ENCODE results near the gene BBX.

The BBX gene

DNA sequence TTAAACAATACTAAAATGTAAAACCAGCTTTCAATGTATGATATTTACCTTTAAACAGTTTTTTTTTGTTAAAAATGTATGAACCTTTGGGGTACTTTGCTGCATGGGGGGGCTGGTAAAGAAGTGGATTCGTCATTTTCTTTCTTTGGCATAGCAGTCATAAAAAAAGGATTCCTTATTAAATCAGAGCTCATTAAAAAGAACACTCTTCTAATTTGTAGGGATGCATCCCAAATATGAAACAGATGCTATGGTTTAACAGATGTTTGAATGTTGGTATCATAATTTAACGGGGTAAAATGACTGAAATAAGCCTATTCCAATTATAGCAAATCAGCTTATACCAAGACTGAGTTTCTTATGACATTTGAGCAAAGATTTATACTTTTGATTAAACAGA, 234.4 kb downstream of the BBX start:
- DNase-seq: no peak

DNA sequence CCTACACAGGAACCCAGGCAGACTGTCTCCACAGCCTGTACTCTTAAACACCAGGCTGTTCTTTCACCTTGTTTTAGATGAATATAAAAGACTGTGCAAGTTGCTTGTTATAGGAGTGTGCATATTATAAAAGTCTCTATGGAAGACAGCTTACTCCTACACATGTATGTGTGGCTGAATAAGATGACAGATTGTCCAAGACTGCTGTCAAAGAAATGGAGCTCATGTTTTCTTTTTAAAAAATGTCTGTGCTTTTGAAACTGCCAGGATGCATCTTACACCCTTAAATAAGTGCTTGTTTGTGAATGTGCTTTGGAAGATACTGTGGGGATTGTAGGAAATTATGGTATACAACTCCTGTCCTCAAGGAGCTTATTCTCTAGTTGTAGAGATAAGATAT, 237.4 kb downstream of the BBX start:
- no peak for DNase-seq

DNA sequence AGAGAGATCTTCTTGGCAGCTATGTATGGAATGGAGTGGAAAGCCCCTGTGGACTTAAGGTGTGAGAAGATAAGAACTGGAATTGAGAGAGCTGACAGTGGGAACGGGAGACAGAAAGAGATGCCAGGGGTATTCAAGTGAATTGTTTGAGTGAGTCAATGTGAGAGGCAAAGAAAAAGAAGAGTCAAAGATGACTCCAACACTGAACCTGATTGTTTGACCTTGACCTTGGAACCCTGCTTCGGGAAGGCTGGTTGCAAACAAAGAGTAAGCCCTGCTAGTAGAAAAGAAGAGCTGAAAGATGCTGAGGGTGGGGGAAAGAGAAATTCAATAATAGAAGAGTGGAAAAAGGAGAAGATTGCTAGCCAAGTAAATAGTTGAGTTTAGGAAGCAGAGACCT, 238.6 kb downstream of the BBX start:
- DNase-seq: no peak

- DNase-seq: no peak
Observed at GRCh38 chr3:107765524-107765923, 242.8 kb downstream of the BBX start.

GRCh38 chr3:107767897-107768605, 245.3 kb downstream of the BBX start:
- DNase-seq: no peak

DNA sequence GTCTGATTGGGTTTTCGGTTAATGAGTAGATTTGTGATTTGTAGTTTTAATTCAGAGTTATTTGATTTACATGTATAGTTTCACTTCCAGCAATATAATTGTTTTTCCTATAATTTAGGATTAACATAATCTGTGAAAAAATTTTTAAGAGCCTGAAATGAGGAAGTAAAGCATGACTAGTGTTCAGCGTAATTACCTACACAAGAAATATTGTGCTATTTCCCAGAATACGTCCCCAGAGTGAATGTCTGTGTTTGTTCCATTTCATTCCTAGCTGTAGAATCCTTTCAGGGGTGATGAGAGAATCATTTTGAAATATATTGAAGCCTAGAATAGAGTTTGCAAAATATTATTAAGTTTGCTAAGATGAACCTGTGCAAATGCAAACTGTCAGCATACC, 247.1 kb downstream of the BBX start:
- no peak for DNase-seq

DNA sequence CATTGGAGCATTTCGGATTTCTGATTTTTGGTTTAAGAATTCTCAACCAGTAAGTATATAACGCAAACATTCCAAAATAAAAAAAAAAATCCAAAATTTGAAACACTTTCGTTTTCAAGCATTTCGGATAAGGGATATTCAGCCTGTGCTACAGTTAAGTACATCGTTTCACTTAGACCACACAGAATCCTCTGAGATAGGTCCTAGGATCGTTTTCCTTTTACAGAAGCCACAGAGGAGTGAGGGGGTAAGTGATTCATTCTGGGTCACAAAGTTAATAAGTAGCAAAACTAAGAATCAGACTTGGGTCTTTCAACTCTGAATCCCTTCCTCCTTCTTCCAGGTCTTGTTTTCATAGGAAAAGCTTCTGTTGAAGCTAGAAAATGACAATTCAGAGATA, 249.3 kb downstream of the BBX start:
- no peak for DNase-seq

DNA sequence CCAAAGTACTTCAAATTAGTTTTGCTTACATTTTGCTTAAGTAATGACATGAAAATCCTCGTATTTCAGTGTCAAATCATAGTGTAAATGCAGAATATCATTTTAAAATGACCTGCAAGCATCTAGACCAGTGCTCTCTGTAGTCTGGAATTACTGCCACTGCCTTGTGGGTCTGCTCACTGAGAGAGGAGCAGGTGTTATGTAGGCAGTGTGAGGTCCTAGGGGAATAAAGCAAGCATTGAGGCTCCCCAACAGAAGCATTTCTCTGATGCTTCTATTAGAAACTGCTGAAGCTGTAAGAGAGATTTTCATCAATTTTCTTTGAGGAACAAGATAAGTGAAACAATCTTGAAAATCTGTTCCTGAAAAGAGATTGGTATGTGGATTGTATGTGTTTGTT, 253.2 kb downstream of the BBX start:
- DNase-seq: no peak

DNA sequence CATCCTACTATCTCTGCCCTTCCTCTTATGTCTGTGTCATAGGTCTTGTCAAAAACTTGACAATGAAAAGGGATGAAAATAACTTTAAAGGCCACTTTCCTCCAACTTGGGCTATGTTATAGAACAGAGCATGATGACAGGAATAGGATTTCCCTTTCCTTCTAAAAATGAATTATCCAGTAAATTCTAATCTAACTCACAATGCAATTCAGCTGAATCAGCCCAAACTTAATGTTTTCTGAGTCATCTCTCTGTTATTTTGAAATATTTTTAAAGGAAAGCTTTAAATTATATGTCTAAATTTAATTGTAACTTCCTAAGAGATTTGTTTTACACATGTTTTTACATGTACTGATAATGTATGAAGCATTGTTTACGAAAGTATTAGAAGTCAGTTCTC, 258.5 kb downstream of the BBX start:
- DNase-seq: no peak

DNA sequence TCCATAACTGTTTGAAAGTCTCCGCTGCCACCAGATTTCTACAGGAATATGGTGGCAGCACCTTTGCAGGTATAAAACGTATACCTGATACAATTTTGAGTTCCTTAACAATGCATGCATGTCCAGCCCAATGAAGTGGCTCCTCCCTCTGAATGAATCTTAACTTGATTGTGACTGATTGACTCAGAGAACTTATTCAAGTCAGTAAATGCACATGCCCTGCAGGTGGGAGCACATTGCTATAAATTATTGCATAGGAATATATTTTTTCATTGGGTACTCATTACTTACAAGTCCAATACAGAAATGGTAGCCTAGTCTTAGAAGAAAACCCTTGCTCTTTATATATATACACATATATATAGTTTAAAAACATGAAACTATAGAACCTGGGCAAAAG, 259.3 kb downstream of the BBX start:
- no peak for DNase-seq

- no peak for DNase-seq
Observed at GRCh38 chr3:107790612-107791011, 267.9 kb downstream of the BBX start.

- DNase-seq: no peak
Observed at GRCh38 chr3:107791027-107791426, 268.3 kb downstream of the BBX start.

- no peak for DNase-seq
Observed at GRCh38 chr3:107791450-107791849, 268.7 kb downstream of the BBX start.

- DNase-seq: no peak
Observed at GRCh38 chr3:107794664-107795443, 272.1 kb downstream of the BBX start.

- no peak for DNase-seq
Observed at GRCh38 chr3:107795514-107796094, 272.8 kb downstream of the BBX start.

DNA sequence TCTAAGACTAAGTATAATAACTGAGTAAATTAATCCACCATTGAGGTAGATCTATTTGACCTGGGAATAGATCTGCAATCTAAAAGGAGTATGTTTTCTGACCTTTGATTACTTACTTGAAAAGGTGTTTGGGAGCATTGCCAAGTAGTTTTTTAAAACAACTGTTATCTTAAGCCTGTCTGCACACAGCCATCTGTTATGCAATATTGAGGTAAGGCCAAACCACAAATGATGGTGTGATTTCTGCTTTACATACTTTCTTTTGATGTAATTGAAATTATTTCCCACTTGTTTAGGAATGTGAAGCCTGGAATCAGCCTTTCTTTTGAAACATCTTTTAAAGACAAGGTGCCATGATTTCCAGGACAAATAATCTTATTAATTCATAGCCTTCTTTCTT, 274.0 kb downstream of the BBX start:
- no peak for DNase-seq

DNA sequence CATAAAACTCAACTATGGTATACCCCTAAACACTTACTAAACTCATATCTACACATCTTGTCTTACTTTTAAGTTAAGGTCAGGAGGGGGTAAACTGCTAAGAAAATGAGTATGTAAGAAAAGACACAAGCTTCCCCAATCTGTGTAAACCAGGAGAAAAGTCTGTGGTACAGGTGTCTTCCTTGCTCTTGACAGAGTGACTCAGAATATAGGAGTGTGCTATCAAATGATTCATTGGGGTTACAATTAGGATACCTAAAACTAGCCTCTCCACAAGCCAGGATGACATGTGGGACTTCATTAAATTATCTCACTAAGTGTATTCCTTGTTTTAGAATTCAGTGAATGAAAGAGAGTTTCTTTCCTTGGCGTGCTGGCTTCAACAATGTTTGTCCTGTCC, 274.8 kb downstream of the BBX start:
- no peak for DNase-seq

DNA sequence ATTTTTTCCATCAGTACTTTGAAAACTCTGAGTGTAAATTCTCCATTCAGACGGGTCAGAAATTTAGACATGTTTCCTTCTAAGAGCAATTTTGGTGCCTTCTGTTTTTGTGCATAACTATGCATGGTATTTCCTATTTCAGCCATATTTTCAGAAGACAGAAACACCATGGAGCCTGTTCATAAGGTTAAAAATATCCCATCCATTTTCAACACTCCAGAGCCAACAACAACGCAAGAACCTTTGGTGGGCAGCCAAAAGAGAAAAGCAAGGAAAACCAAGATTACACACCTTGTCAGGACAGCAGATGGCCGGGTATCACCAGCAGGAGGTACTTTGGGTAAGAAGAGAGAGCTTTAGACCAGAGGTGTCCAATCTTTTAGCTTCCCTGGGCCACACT, 275.6 kb downstream of the BBX start:
- DNase-seq: no peak

GRCh38 chr3:107800710-107801109, 277.9 kb downstream of the BBX start:
- DNase-seq: no peak

- DNase-seq: no peak
Observed at GRCh38 chr3:107803170-107803569, 280.4 kb downstream of the BBX start.

DNA sequence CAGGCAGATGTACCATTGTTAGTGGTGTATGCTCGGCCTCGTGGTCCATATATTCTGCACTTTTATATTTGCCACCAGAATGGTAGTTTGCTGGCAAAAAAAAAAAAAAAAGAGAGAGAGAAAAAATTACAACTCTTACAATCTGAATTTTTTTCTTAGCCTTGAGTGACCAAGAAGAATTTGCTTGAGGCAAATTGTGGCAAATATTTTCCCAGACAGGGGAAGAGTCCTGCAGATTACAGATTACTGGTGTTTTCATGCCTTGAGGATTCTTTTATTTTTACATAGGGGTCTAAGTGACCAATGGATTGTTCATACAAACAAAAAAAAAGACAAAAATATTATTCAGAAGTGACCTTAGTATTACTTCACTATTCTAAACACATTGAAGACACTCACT, 283.3 kb downstream of the BBX start:
- DNase-seq: no peak

GRCh38 chr3:107806536-107806935, 283.8 kb downstream of the BBX start:
- no peak for DNase-seq

- no peak for DNase-seq
Observed at GRCh38 chr3:107810171-107811071, 287.7 kb downstream of the BBX start.

Data from CD4-positive, alpha-beta T cell treated with Interleukin-17A for 4 hours (primary cell).